Measurements from ENCODE around the gene MS4A10. TPM values are rescaled to one million over a fixed set of nuclear protein-coding genes. Genes with fewer than 3 reads are reported as not detected.

The MS4A10 gene
- polyA plus RNA-seq, 2 of the 4 experiments (the other 2 are of a cell fraction), result not detected

DNA sequence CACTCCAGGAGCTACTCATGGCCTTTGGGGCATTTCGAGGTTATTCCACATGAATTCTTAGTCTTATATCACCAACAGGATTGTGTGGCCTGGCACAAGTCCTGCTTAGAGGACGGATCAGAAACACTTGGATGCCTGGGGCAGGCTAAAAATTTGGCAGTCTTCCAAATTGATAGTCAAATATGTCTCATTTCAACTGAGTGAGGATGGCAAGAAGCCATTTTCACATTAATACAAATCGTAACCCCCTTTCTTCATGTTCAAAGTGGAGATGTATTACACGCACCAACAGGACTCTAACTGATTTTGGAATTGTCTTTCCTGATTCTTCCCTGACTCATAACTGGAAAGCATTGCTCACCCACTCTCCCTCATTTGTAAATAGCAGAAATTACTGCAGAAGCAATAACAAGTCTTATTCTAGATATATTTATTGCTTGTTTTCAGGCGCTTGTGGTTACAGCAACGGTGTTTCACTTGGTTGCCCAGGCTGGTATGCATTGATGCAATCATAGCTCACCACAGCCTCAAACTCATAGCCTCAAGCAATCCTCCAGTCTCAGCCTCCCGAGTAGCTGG lies 46.5 kb downstream of the MS4A10 start:
- WGBS (ENCODE audit: missing lambda C conversion rate), result 13% methylated on average over 7 of the region's 7 CpGs
- Histone ChIP-seq H3K9me3 (no peaks in the 10 kb centered on the region), H3K4me3 (no peak overlapping the region), H3K4me2 (no peak overlapping the region), H3K27ac (no peak overlapping the region), H3K4me1 (no peaks in the 10 kb centered on the region)
- TF ChIP-seq RNF2 (IDR thresholded peaks at IDR 0.05; ENCODE audit: borderline replicate concordance, low read depth) (no peak), ZFP36 (IDR thresholded peaks at IDR 0.05; ENCODE audit: borderline replicate concordance, partially characterized antibody) (no peak), CHD4 (IDR thresholded peaks at IDR 0.05; ENCODE audit: borderline replicate concordance) (no peak)
- POLR2A ChIA-PET, result interaction anchor here (1.3 to 1.7 kb wide), 2 partner anchors 56 to 463 kb away, joined by 4 read pairs; partner anchors contain the start of gene VWCE
- ATAC-seq (no peak), DNase-seq (ENCODE audit: low read depth in 1 of 2, low spot score in 1 of 2) (no peak), FAIRE-seq (no peak)
- CTCF ChIA-PET, result interaction anchor here (0.5 to 7.6 kb wide), 60 partner anchors 8 to 806 kb away, joined by 3 to 153 read pairs (median 6); partner anchors contain the start of genes CCDC86, MS4A10, PGA3 and PRPF19

DNA sequence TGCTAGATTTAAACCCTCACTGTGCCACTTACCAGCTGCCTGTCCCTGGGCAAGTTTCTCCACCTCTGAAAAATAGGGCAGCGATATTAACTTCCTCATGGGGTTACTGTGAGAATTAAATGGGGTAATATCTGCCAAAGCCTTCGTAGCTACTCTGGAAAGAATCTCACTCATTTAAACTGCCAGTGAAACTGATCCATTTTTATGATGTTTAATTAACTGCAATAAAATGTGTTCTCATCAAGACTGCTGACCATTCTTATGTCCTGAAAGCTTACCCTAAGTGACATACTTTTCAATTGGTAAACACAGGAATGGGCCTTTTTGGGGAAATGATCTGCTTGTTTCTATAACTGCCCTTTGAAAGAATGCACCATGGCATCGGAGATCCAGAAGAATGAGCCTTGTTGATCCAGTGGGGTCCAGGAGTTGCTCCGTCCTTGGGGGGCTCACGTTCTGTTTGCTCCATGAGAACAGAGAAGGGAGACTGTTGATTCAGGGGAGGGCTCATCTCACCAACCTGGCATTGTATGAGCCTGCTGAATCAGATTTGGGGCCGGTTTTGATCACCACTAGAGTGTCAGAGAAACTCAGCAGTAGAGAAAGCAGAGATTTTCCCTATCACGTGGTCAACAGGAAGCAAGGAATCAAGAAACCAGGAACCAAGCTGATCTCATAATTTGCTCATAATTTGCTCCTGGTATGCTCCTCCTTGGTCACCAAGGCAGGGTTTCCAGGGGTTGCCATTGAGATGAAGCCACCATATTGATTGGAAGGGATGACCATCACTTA lies 49.8 kb downstream of the MS4A10 start:
- H3K4me1 ChIP-seq, result no peaks in the 10 kb centered on the region
- ChIA-PET CTCF (interaction anchor here (0.8 to 3.8 kb wide), 6 partner anchors 22 to 550 kb away, joined by 3 to 18 read pairs (median 3); no protein-coding TSS in a partner anchor), POLR2A (no interaction called here)
- DNase-seq (ENCODE audit: low read depth in 1 of 2, low spot score in 1 of 2), result no peak
- no peak overlapping the region for H3K4me2 ChIP-seq
- H3K27ac ChIP-seq, result no peak overlapping the region
- no peak for FAIRE-seq
- ATAC-seq, result no peak
- H3K4me3 ChIP-seq, result no peak overlapping the region
- 33% methylated on average over 7 of the region's 7 CpGs for WGBS (ENCODE audit: missing lambda C conversion rate)
- TF ChIP-seq CEBPB (IDR thresholded peaks at IDR 0.05), result no peak
- no peak for TF ChIP-seq FOSL2 (IDR thresholded peaks at IDR 0.05)
- no peak for TF ChIP-seq FOSL2 (CRISPR knock-in tag; IDR thresholded peaks at IDR 0.05)
- no peak for TF ChIP-seq ZNF302 (CRISPR knock-in tag; IDR thresholded peaks at IDR 0.05)
- TF ChIP-seq CBX8 (IDR thresholded peaks at IDR 0.05), result no peak
- no peak for TF ChIP-seq FOSB (CRISPR knock-in tag; IDR thresholded peaks at IDR 0.05)
- TF ChIP-seq KDM5A (IDR thresholded peaks at IDR 0.05), result no peak
- TF ChIP-seq GATA3 (IDR thresholded peaks at IDR 0.05; ENCODE audit: borderline replicate concordance), result no peak
- TF ChIP-seq RNF2 (IDR thresholded peaks at IDR 0.05; ENCODE audit: borderline replicate concordance, low read depth), result no peak
- no peak for TF ChIP-seq ZSCAN20 (CRISPR knock-in tag; IDR thresholded peaks at IDR 0.05)
- no peak for TF ChIP-seq SREBF2 (IDR thresholded peaks at IDR 0.05)
- TF ChIP-seq, protein P1, sequence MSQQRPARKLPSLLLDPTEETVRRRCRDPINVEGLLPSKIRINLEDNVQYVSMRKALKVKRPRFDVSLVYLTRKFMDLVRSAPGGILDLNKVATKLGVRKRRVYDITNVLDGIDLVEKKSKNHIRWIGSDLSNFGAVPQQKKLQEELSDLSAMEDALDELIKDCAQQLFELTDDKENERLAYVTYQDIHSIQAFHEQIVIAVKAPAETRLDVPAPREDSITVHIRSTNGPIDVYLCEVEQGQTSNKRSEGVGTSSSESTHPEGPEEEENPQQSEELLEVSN (IDR thresholded peaks at IDR 0.05; ENCODE audit: borderline replicate concordance, low read depth), result no peak
- no peak for TF ChIP-seq EHMT2 (IDR thresholded peaks at IDR 0.05; ENCODE audit: low read depth)
- no peak for TF ChIP-seq RCOR1 (IDR thresholded peaks at IDR 0.05; ENCODE audit: low read depth, low read length)
- TF ChIP-seq ZFP36 (IDR thresholded peaks at IDR 0.05; ENCODE audit: borderline replicate concordance, partially characterized antibody), result no peak
- TF ChIP-seq, protein P2, sequence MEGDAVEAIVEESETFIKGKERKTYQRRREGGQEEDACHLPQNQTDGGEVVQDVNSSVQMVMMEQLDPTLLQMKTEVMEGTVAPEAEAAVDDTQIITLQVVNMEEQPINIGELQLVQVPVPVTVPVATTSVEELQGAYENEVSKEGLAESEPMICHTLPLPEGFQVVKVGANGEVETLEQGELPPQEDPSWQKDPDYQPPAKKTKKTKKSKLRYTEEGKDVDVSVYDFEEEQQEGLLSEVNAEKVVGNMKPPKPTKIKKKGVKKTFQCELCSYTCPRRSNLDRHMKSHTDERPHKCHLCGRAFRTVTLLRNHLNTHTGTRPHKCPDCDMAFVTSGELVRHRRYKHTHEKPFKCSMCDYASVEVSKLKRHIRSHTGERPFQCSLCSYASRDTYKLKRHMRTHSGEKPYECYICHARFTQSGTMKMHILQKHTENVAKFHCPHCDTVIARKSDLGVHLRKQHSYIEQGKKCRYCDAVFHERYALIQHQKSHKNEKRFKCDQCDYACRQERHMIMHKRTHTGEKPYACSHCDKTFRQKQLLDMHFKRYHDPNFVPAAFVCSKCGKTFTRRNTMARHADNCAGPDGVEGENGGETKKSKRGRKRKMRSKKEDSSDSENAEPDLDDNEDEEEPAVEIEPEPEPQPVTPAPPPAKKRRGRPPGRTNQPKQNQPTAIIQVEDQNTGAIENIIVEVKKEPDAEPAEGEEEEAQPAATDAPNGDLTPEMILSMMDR (IDR thresholded peaks at IDR 0.05), result no peak
- no peak for TF ChIP-seq POLR2AphosphoS2 (conservative IDR thresholded peaks at IDR 0.05; ENCODE audit: low read length)
- no peak for TF ChIP-seq POLR2A (IDR thresholded peaks at IDR 0.05; ENCODE audit: low read length)
- no peak for TF ChIP-seq HOXA7 (CRISPR knock-in tag; IDR thresholded peaks at IDR 0.05)
- no peak for TF ChIP-seq KDM1A (IDR thresholded peaks at IDR 0.05; ENCODE audit: low read depth)
- no peak for TF ChIP-seq NPAS2 (CRISPR knock-in tag; IDR thresholded peaks at IDR 0.05; ENCODE audit: borderline replicate concordance)
- H3K9me3 ChIP-seq, result no peaks in the 10 kb centered on the region

Data from A549 (cell line).